GM23248 (cell line): Measurements from ENCODE around the gene TLNRD1. TPM values are rescaled to one million over a fixed set of nuclear protein-coding genes. Genes with fewer than 3 reads are reported as not detected.

Experiments used
- DNase-seq: peaks from one replicate; pipeline ENCODE4 v3.0.0-alpha.2; 2015
- H2AFZ ChIP-seq: fragments of 200-600 bp; sonication (generic); 2 replicates; pipeline ENCODE4 v1.6.1; 2016; ENCODE audit warnings: antibody characterized with exemption
- H3F3A ChIP-seq: fragments of 200-600 bp; sonication (generic); 2 replicates; pipeline ENCODE4 v1.6.1; 2016; ENCODE audit warnings: mild to moderate bottlenecking, antibody characterized with exemption, mixed run types; ENCODE audit not compliant: insufficient read depth
- H3K27ac ChIP-seq: fragments of 200-600 bp; sonication (generic); 2 replicates; pipeline ENCODE4 v1.5.1; 2016; ENCODE audit warnings: mild to moderate bottlenecking
- H3K27me3 ChIP-seq: fragments of 200-600 bp; sonication (generic); replicated peaks from 2 replicates; pipeline ENCODE4 v1.6.1; 2016; ENCODE audit warnings: mild to moderate bottlenecking; ENCODE audit not compliant: insufficient read depth
- H3K36me3 ChIP-seq: fragments of 200-600 bp; sonication (generic); 2 replicates; pipeline ENCODE4 v1.6.1; 2016; ENCODE audit warnings: low read depth, mild to moderate bottlenecking
- H3K4me1 ChIP-seq: fragments of 200-600 bp; sonication (generic); 2 replicates; pipeline ENCODE4 v1.6.1; 2016; ENCODE audit warnings: mild to moderate bottlenecking; ENCODE audit not compliant: insufficient read depth
- H3K4me2 ChIP-seq: fragments of 200-600 bp; sonication (generic); one replicate; pipeline ENCODE4 v1.6.1; 2016; ENCODE audit warnings: mild to moderate bottlenecking; ENCODE audit not compliant: unreplicated experiment
- H3K4me3 ChIP-seq: fragments of 200-600 bp; sonication (generic); 2 replicates; pipeline ENCODE4 v1.5.1; 2016; ENCODE audit warnings: mild to moderate bottlenecking
- H3K79me2 ChIP-seq: fragments of 200-600 bp; sonication (generic); 2 replicates; pipeline ENCODE4 v1.6.1; 2016; ENCODE audit warnings: mild to moderate bottlenecking; ENCODE audit not compliant: insufficient read depth
- H3K9ac ChIP-seq: fragments of 200-600 bp; sonication (generic); 2 replicates; pipeline ENCODE4 v1.6.1; 2016; ENCODE audit warnings: mild to moderate bottlenecking
- H3K9me2 ChIP-seq: fragments of 200-600 bp; sonication (generic); 2 replicates; pipeline ENCODE4 v1.6.1; 2016; ENCODE audit warnings: mixed run types, mild to moderate bottlenecking, moderate library complexity; ENCODE audit not compliant: insufficient read depth
- H3K9me3 ChIP-seq: fragments of 200-600 bp; sonication (generic); one replicate; pipeline ENCODE4 v1.6.1; 2017; ENCODE audit warnings: low read depth
- H4K20me1 ChIP-seq: fragments of 200-600 bp; sonication (generic); 2 replicates; pipeline ENCODE4 v1.6.0; 2016; ENCODE audit not compliant: insufficient read depth
- EZH2 ChIP-seq: fragments of 200-600 bp; sonication (generic); IDR thresholded peaks from 2 replicates; pipeline ENCODE4 v1.6.1; 2018; ENCODE audit warnings: antibody characterized with exemption, mild to moderate bottlenecking; ENCODE audit not compliant: insufficient read depth, poor library complexity, severe bottlenecking
- EZH2phosphoT487 ChIP-seq: fragments of 200-600 bp; sonication (generic); IDR thresholded peaks from 2 replicates; pipeline ENCODE4 v1.6.1; 2018; ENCODE audit warnings: antibody characterized with exemption, moderate library complexity, mild to moderate bottlenecking, low read depth; ENCODE audit not compliant: insufficient read depth
- WGBS, 2 experiments: methylation state at CpG; one replicate each; pipeline ENCODE4 v1.1.6; 2015 to 2017; ENCODE audit warnings: low lambda C conversion rate in 2 of 2, low coverage in 1 of 2; ENCODE audit errors: missing lambda C conversion rate in 2 of 2; 5-methylcytosine and 5-hydroxymethylcytosine counted together
- in situ Hi-C: fragments of 300-500 bp; cut with MboI; formaldehyde crosslinking; loops from 2 replicates; pipeline ENCODE4 v1.15.0; 2020
- polyA plus RNA-seq: library from polyadenylated mRNA; unstranded; fragments of >200 nt; fragmentation: Nextera tagmentation; extraction: Ambion mirVana; gene quantifications from 2 replicates; pipeline ENCODE4 v1.2.1, GENCODE V29; 2016
- total RNA-seq: library from RNA; depleted of rRNA; stranded (reverse); fragments of >200 nt; shearing (Covaris generic); gene quantifications from 2 replicates; pipeline ENCODE4 v1.2.3, GENCODE V29; 2014

The TLNRD1 gene
- total and polyA plus RNA-seq, 2 experiments from 2014 or later = 2.9 to 11.5 TPM

DNA sequence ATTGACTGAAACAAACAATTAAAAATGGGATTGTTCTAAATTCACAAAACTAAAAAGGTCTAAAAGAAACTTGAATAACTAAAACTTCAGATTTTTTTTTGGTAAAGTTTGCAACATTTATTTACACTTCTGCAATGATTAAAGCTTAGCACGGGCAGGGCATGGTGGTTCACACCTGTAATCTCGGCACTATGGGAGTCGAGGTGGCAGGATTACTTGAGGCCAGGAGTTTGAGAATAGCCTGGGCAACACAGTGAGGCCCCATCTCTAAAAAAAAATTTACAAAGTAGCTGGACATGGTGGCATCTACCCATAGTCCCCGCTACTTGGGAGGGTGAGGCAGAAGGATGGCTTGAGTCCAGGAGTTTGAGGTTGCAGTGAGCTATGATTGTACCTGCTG lies 31.6 kb downstream of the TLNRD1 start:
- H3K9me3 ChIP-seq = no peaks in the 10 kb centered on the region
- H4K20me1 ChIP-seq = no peaks in the 10 kb centered on the region
- H3K27me3 ChIP-seq = no peaks in the 10 kb centered on the region
- H3K4me2 ChIP-seq = no peak overlapping the region
- H3K9ac ChIP-seq = no peak overlapping the region
- no peak for DNase-seq
- in situ Hi-C loops = no loop called here
- H3K4me3 ChIP-seq = no peak overlapping the region
- no peaks in the 10 kb centered on the region for H3K9me2 ChIP-seq
- H3K36me3 ChIP-seq = no peaks in the 10 kb centered on the region
- H3K79me2 ChIP-seq = no peaks in the 10 kb centered on the region
- H3K4me1 ChIP-seq = peaks cover 7% of the 10 kb centered on the region; the same call in 1 of the 2 replicates
- H3F3A ChIP-seq = no peaks in the 10 kb centered on the region
- WGBS, 2 experiments = 76 to 81% methylated on average over 4 of the region's 4 CpGs
- H2AFZ ChIP-seq = no peak overlapping the region
- no peak overlapping the region for H3K27ac ChIP-seq
- TF ChIP-seq EZH2phosphoT487 = no peak
- TF ChIP-seq EZH2 = no peak

DNA sequence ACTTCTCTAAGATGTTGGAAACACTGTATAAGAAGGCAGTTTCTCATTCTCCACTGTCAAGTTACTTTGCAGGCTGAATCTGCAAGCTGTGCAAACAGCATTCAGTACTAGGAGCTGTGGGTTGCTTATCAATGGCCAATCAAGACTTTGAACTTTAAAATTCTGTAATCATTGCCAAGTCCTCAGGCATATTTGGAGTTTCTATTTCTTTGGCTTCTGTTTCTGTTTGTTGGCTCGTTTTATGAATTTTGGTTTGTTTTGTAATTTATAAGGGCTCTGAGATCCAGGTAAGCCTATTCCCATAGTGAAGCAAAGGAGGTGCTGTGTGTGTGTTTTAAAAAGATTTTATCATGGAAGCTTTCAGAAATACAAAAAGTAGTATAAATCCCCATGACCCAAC lies 32.1 kb downstream of the TLNRD1 start:
- in situ Hi-C loops = no loop called here
- 6 to 10% methylated on average over 1 of the region's 1 CpG for WGBS, 2 experiments
- Histone ChIP-seq H3K9me2 (no peaks in the 10 kb centered on the region), H3K36me3 (no peaks in the 10 kb centered on the region), H3K79me2 (no peaks in the 10 kb centered on the region), H3F3A (no peaks in the 10 kb centered on the region), H3K27ac (no peak overlapping the region), H3K4me3 (no peak overlapping the region), H3K27me3 (no peaks in the 10 kb centered on the region), H3K4me2 (no peak overlapping the region), H2AFZ (no peak overlapping the region), H4K20me1 (no peaks in the 10 kb centered on the region), H3K4me1 (peaks cover 7% of the 10 kb centered on the region; the same call in 1 of the 2 replicates), H3K9me3 (no peaks in the 10 kb centered on the region), H3K9ac (no peak overlapping the region)
- TF ChIP-seq EZH2 (no peak), EZH2phosphoT487 (no peak)
- DNase-seq = no peak

DNA sequence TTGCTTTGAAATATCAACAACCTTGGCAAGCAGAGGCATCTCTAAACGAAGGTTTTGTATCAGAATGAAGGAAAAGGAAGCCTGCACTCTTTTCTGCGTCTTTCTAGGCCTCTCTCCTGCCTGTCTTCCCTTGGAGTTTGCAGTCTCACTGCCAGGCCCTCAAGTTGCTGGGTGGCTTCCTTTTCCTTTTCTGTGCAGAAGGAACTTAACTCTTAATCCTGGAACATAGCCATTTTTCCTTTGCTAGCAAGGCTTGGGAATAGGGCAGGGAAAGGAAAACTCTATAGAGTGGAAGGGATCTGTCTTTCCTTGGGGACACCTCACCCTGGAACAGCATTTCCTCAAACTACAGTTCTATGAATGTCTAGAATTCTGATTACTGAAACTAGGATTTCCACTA lies 32.8 kb downstream of the TLNRD1 start:
- Histone ChIP-seq H2AFZ (no peak overlapping the region), H3K9me2 (no peaks in the 10 kb centered on the region), H3K4me1 (peaks cover 7% of the 10 kb centered on the region; the same call in 1 of the 2 replicates), H3F3A (no peaks in the 10 kb centered on the region), H3K27ac (no peak overlapping the region), H3K36me3 (no peaks in the 10 kb centered on the region), H3K4me2 (no peak overlapping the region), H3K27me3 (no peaks in the 10 kb centered on the region), H3K9me3 (no peaks in the 10 kb centered on the region), H4K20me1 (no peaks in the 10 kb centered on the region), H3K79me2 (no peaks in the 10 kb centered on the region), H3K4me3 (no peak overlapping the region), H3K9ac (no peak overlapping the region)
- in situ Hi-C loops = no loop called here
- DNase-seq = no peak
- 52 to 56% methylated on average over 2 of the region's 2 CpGs for WGBS, 2 experiments
- TF ChIP-seq EZH2phosphoT487 (no peak), EZH2 (no peak)

DNA sequence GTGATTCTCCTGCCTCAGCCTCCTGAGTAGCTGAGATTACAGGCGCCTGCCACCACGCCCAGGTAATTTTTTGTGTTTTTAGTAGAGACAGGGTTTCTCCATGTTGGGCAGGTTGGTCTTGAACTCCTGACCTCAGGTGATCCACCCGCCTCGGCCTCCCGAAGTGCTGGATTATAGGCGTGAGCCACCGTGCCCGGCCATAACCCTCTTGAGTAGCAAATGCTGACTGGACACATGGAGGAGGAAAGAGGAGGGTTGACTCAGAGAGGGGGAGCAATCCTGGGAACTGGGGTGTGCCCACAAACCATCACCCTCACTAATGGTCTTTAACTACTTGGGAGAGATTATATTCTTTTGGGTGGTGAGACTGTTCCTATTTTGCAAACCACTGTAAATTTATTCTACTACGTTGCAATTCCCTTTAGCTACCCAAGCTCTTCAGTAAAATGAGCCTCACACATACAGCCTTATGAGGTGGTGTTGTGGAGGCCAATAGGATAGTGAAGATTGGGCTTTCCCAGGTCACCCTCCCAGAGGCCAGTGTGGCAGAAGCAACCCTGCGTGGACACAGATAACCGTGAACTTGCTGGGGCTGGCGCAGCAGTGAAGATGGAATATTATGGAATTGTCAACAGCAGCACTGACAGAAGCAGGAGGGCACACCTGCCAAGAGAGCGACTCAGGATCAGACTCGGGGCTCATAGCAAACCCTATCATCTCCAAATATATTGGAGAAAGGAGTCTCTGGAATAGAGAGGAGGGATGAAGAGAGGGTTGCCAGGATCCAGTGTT lies 37.4 kb downstream of the TLNRD1 start:
- Histone ChIP-seq H2AFZ (no peak overlapping the region), H3K9me2 (no peaks in the 10 kb centered on the region)
- in situ Hi-C loops = no loop called here

More for the DNA sequence above, 37.4 kb downstream of the TLNRD1 start:
- Histone ChIP-seq H3K9me3 (no peaks in the 10 kb centered on the region), H3K4me2 (no peak overlapping the region), H3K27ac (no peak overlapping the region), H4K20me1 (no peaks in the 10 kb centered on the region), H3K79me2 (no peaks in the 10 kb centered on the region), H3K9ac (no peak overlapping the region), H3K4me3 (no peak overlapping the region), H3K4me1 (no peaks in the 10 kb centered on the region), H3K27me3 (no peaks in the 10 kb centered on the region), H3K36me3 (no peaks in the 10 kb centered on the region), H3F3A (no peaks in the 10 kb centered on the region)
- 94 to 97% methylated on average over 14 of the region's 14 CpGs for WGBS, 2 experiments
- TF ChIP-seq EZH2 (no peak), EZH2phosphoT487 (no peak)
- DNase-seq = no peak
